HK-2 (cell line): ENCODE results near the gene ITGA11.
"Not testable (repeated sequence)": the region's sequence is repeated elsewhere in the genome, so short reads cannot be mapped to it uniquely, and the experiment has no call there.

Experiments
- DNase-seq: peaks from one replicate; pipeline ENCODE4 v3.0.0-alpha.2; 2018; ENCODE audit not compliant: unreplicated experiment

Gene ITGA11

GRCh38 chr15:68411343-68411675 is 20.7 kb downstream of the ITGA11 start:
- no peak for DNase-seq

GRCh38 chr15:68410466-68411342 is 21.3 kb downstream of the ITGA11 start:
- DNase-seq, result no peak

GRCh38 chr15:68409736-68410370 is 22.1 kb downstream of the ITGA11 start:
- DNase-seq, result no peak

- no peak for DNase-seq
These were observed 23.0 kb downstream of the ITGA11 start for GRCh38 chr15:68408971-68409370.

GRCh38 chr15:68407886-68408881 is 23.8 kb downstream of the ITGA11 start:
- no peak for DNase-seq

GRCh38 chr15:68407141-68407885 is 24.6 kb downstream of the ITGA11 start:
- no peak for DNase-seq

- no peak for DNase-seq
These were observed 26.3 kb downstream of the ITGA11 start for GRCh38 chr15:68405378-68406250.

- DNase-seq, result no peak
These were observed 27.7 kb downstream of the ITGA11 start for GRCh38 chr15:68404056-68404798.

GRCh38 chr15:68403161-68403941 is 28.6 kb downstream of the ITGA11 start:
- DNase-seq, result no peak

- DNase-seq, result no peak
These were observed 29.4 kb downstream of the ITGA11 start for GRCh38 chr15:68402432-68403160.

- no peak for DNase-seq
These were observed 30.2 kb downstream of the ITGA11 start for GRCh38 chr15:68401496-68402431.

GRCh38 chr15:68400066-68400456 is 31.9 kb downstream of the ITGA11 start:
- no peak for DNase-seq

GRCh38 chr15:68399096-68400065 is 32.6 kb downstream of the ITGA11 start:
- no peak for DNase-seq

GRCh38 chr15:68397999-68398398 is 34.0 kb downstream of the ITGA11 start:
- DNase-seq, result not testable (repeated sequence)

GRCh38 chr15:68396068-68396467 is 35.9 kb downstream of the ITGA11 start:
- DNase-seq, result no peak

GRCh38 chr15:68391121-68391520 is 40.8 kb downstream of the ITGA11 start:
- no peak for DNase-seq
